DND-41 (cell line): ENCODE results near the gene GTF2IRD1.
A peak's percentile ranks its signal among the peaks of the same experiment; 100 is the strongest.

Experiments
- ATAC-seq: fragments of 200-7000 bp; cut with Tn5 transposase; 3 replicates; pipeline ENCODE4 v1.9.1; 2021; ENCODE audit warnings: low read depth; ENCODE audit not compliant: insufficient read depth
- DNase-seq: peaks from one replicate; pipeline ENCODE4 v3.0.0-alpha.2; 2020
- H2AFZ ChIP-seq: 2 replicates; pipeline ENCODE4 v1.6.0; 2012; ENCODE audit warnings: low read depth, low read length
- H3K27ac ChIP-seq: 2 replicates; pipeline ENCODE4 v1.5.1; 2012; ENCODE audit warnings: low read length, inconsistent platforms
- H3K27me3 ChIP-seq: fragments of 200-600 bp; sonication (generic); 2 replicates; pipeline ENCODE4 v1.6.0; 2012; ENCODE audit warnings: low read length, mild to moderate bottlenecking, inconsistent platforms; ENCODE audit not compliant: insufficient read depth, poor library complexity
- H3K36me3 ChIP-seq: 2 replicates; pipeline ENCODE4 v1.5.1; 2012; ENCODE audit warnings: low read length, inconsistent platforms; ENCODE audit not compliant: insufficient read depth
- H3K4me1 ChIP-seq: 2 replicates; pipeline ENCODE4 v1.5.1; 2012; ENCODE audit warnings: mild to moderate bottlenecking, low read length; ENCODE audit not compliant: insufficient read depth
- H3K4me2 ChIP-seq: 2 replicates; pipeline ENCODE4 v1.6.0; 2012; ENCODE audit warnings: mild to moderate bottlenecking, moderate library complexity, low read length, inconsistent platforms; ENCODE audit not compliant: insufficient read depth
- H3K4me3 ChIP-seq, 2 experiments: fragments of 200-600 bp in 1 of 2; shearing (Covaris generic) in 1 of 2; 2 replicates each; pipeline ENCODE4 v1.5.1; 2012 to 2016; ENCODE audit warnings: inconsistent platforms in 2 of 2, low read length in 2 of 2, mild to moderate bottlenecking in 2 of 2, low read depth in 1 of 2, moderate library complexity in 1 of 2
- H3K79me2 ChIP-seq: 2 replicates; pipeline ENCODE4 v1.6.0; 2012; ENCODE audit warnings: low read length, inconsistent platforms; ENCODE audit not compliant: insufficient read depth
- H3K9ac ChIP-seq: 2 replicates; pipeline ENCODE4 v1.6.0; 2012; ENCODE audit warnings: low read depth, mild to moderate bottlenecking, inconsistent platforms, low read length, moderate library complexity
- H3K9me3 ChIP-seq: 2 replicates; pipeline ENCODE4 v1.5.1; 2012; ENCODE audit warnings: low read length, moderate library complexity, mild to moderate bottlenecking, inconsistent platforms; ENCODE audit not compliant: insufficient read depth, severe bottlenecking
- H4K20me1 ChIP-seq: 2 replicates; pipeline ENCODE4 v1.6.0; 2012; ENCODE audit warnings: low read length; ENCODE audit not compliant: insufficient read depth
- EZH2 ChIP-seq: IDR thresholded peaks from 3 replicates; pipeline ENCODE4 v1.6.1; 2012; ENCODE audit warnings: borderline replicate concordance, low read depth, mild to moderate bottlenecking, moderate library complexity, low read length, inconsistent platforms; ENCODE audit not compliant: severe bottlenecking
- TF ChIP-seq, protein P1 (sequence below): IDR thresholded peaks from 2 replicates; pipeline ENCODE4 v1.5.1; 2012; ENCODE audit warnings: borderline replicate concordance, low read length, moderate library complexity, mild to moderate bottlenecking; ENCODE audit not compliant: poor library complexity, severe bottlenecking; ENCODE audit errors: extremely low read depth

GTF2IRD1 gene

DNA sequence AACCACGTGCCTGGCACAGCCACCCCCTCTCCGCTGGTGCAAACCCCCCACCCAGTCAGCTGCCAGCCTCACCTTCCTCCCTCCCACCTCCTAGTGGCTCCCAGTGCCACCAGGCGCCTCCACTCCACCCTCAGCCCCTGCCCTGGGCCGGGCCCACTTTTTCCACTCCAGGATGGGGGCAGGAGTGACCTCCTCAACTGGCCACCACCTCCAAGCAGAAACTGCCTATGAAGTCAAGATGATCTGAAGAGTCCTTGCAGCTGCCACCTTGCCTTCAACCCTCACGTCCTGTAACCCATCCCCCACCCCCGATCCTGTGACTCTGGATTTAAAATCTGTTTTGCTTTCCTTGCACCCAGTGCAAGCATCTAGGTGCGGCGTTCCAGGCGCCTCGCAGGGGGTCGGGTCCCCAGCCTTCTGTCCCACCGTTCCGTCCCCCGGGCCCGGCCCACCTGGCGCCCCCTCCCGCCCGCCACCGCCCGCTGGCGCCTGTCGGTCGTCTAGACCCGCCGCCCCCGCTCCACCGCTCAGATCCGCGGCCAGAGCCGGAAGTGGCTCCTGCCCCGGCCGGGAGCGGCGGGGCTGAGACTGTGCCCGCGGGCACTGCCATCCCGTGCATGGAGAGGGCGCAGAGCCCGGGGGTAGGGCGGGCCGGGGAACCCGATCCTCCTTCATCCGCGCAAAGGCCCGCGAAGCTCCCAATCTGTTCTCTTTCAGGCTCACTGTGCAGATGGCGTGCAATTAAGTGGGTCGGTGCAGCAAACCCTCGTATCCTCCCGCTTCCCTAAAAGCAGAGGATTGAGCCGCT is 152.6 kb downstream of the GTF2IRD1 start:
- H3K79me2 ChIP-seq: no peaks in the 10 kb centered on the region
- H2AFZ ChIP-seq: peak overlapping the region; percentile 63
- no peaks in the 10 kb centered on the region for H3K9me3 ChIP-seq
- peak; percentile 70 for DNase-seq
- peaks cover 24% of the 10 kb centered on the region for H3K4me1 ChIP-seq
- H3K36me3 ChIP-seq: no peaks in the 10 kb centered on the region
- peak overlapping the region; percentile 77 for H3K4me2 ChIP-seq
- ATAC-seq: peak; percentile 92
- H4K20me1 ChIP-seq: no peaks in the 10 kb centered on the region
- no peaks in the 10 kb centered on the region for H3K27me3 ChIP-seq
- peak overlapping the region; percentile 55 for H3K27ac ChIP-seq
- TF ChIP-seq EZH2: no peak
- TF ChIP-seq, protein P1, sequence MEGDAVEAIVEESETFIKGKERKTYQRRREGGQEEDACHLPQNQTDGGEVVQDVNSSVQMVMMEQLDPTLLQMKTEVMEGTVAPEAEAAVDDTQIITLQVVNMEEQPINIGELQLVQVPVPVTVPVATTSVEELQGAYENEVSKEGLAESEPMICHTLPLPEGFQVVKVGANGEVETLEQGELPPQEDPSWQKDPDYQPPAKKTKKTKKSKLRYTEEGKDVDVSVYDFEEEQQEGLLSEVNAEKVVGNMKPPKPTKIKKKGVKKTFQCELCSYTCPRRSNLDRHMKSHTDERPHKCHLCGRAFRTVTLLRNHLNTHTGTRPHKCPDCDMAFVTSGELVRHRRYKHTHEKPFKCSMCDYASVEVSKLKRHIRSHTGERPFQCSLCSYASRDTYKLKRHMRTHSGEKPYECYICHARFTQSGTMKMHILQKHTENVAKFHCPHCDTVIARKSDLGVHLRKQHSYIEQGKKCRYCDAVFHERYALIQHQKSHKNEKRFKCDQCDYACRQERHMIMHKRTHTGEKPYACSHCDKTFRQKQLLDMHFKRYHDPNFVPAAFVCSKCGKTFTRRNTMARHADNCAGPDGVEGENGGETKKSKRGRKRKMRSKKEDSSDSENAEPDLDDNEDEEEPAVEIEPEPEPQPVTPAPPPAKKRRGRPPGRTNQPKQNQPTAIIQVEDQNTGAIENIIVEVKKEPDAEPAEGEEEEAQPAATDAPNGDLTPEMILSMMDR: peak; percentile 15
- peak overlapping the region; percentile 16 to 57; a peak in 3 of 4 replicates for H3K4me3 ChIP-seq
- H3K9ac ChIP-seq: peak overlapping the region; percentile 43

DNA sequence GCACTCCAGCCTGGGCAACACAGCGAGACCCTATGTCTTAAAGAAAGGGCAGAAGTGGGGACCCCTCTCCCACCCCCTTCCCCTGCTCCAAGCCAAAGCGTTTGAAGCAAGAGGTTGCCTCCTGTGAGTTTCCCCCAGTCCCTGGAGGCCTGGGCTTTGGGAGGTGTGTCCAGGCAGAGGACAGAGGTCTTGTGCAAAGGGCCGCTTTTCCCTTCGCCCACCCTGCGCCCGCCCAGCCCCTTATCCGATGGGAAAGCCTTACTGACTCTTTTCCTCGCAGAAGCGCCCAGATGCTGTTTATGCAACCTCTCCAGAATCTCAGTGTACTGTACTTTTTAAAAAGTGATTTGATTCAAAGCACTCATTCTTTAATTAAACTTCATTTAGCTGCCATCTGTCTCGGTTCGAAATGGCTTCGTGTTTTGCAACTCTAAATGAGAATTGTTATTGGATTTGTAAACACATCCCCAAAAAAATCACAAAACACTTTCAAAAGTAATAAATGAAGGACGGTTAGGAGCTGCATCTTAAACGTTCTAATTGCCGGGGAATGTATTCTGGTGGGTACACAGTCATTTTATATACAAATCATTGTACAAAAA is 153.3 kb downstream of the GTF2IRD1 start:
- no peaks in the 10 kb centered on the region for H3K36me3 ChIP-seq
- H3K79me2 ChIP-seq: no peaks in the 10 kb centered on the region
- peak overlapping the region; percentile 55 for H3K27ac ChIP-seq
- ATAC-seq (no peak), DNase-seq (no peak)
- H3K4me2 ChIP-seq: peak overlapping the region; percentile 77
- H4K20me1 ChIP-seq: no peaks in the 10 kb centered on the region
- H3K4me1 ChIP-seq: peaks cover 24% of the 10 kb centered on the region
- H3K9ac ChIP-seq: peak overlapping the region; percentile 43
- TF ChIP-seq EZH2: no peak
- TF ChIP-seq, protein P1: no peak
- peak overlapping the region in 1 of 2 experiments; percentile 57; a peak in 3 of 4 replicates for H3K4me3 ChIP-seq
- H2AFZ ChIP-seq: peak overlapping the region; percentile 63
- no peaks in the 10 kb centered on the region for H3K27me3 ChIP-seq
- H3K9me3 ChIP-seq: no peaks in the 10 kb centered on the region

- Histone ChIP-seq H2AFZ (no peak overlapping the region), H3K27ac (no peak overlapping the region)
These were observed 158.5 kb downstream of the GTF2IRD1 start for GRCh38 chr7:74612015-74612829.

More at GRCh38 chr7:74612015-74612829, 158.5 kb downstream of the GTF2IRD1 start:
- H3K4me1 ChIP-seq: peaks cover 12% of the 10 kb centered on the region
- no peak overlapping the region for H3K4me2 ChIP-seq
- DNase-seq (no peak), ATAC-seq (no peak)
- H3K4me3 ChIP-seq: no peak overlapping the region
- no peaks in the 10 kb centered on the region for H3K36me3 ChIP-seq
- H4K20me1 ChIP-seq: no peaks in the 10 kb centered on the region
- H3K9me3 ChIP-seq: no peaks in the 10 kb centered on the region
- H3K79me2 ChIP-seq: no peaks in the 10 kb centered on the region
- no peaks in the 10 kb centered on the region for H3K27me3 ChIP-seq
- TF ChIP-seq, protein P1: no peak
- no peak for TF ChIP-seq EZH2
- no peak overlapping the region for H3K9ac ChIP-seq
